Esophagus (tissue), 2 donors: ENCODE data around the gene VDR. TPM values are rescaled to one million over a fixed set of nuclear protein-coding genes. Genes with fewer than 3 reads are reported as not detected.

Experiments
- H3K27ac ChIP-seq, 2 donors: one replicate each; pipeline ENCODE4 v1.5.1; 2013; ENCODE audit warnings: low read depth in 2 of 2, mild to moderate bottlenecking in 2 of 2, inconsistent platforms in 1 of 2, low read length in 1 of 2, moderate library complexity in 1 of 2
- H3K27me3 ChIP-seq, 2 donors: one replicate each; pipeline ENCODE4 v1.6.1; 2013; ENCODE audit warnings: low read length in 2 of 2, control low read depth in 1 of 2, mild to moderate bottlenecking in 1 of 2; ENCODE audit not compliant: insufficient read depth in 2 of 2, control insufficient read depth in 1 of 2
- H3K36me3 ChIP-seq, 2 donors: one replicate each; pipeline ENCODE4 v1.6.1; 2013; ENCODE audit warnings: low read length in 1 of 2; ENCODE audit not compliant: control insufficient read depth in 2 of 2, insufficient read depth in 2 of 2
- H3K4me1 ChIP-seq, 2 donors: one replicate each; pipeline ENCODE4 v1.6.1; 2013; ENCODE audit warnings: low read length in 1 of 2; ENCODE audit not compliant: control insufficient read depth in 2 of 2, insufficient read depth in 2 of 2
- H3K4me3 ChIP-seq, 2 donors: one replicate each; pipeline ENCODE4 v1.5.1; 2013; ENCODE audit warnings: low read length in 2 of 2, mild to moderate bottlenecking in 2 of 2, low read depth in 1 of 2, moderate library complexity in 1 of 2
- H3K9me3 ChIP-seq, 2 donors: one replicate each; pipeline ENCODE4 v1.6.1; 2013; ENCODE audit warnings: mild to moderate bottlenecking in 2 of 2, low read depth in 1 of 2, low read length in 1 of 2, moderate library complexity in 1 of 2; ENCODE audit not compliant: control insufficient read depth in 2 of 2, insufficient read depth in 1 of 2
- WGBS, 2 donors: extraction: QIAGEN DNeasy Blood & Tissue Kit; methylation state at CpG; one replicate each; pipeline ENCODE4 v1.1.7; 2013; 5-methylcytosine and 5-hydroxymethylcytosine counted together
- polyA plus RNA-seq, 2 donors: library from polyadenylated mRNA; stranded (reverse); fragments of 200-250 nt; gene quantifications; one replicate each; pipeline ENCODE4 v1.2.3, GENCODE V29; 2013
- donor health status: healthy with polysubstance abuse.
- donor health status: Bipolar disorder and iron deficiency.

The VDR gene
- polyA plus RNA-seq, 2 donors = 8.8 to 10.8 TPM

- H3K4me3 ChIP-seq = no peak overlapping the region
- no peaks in the 10 kb centered on the region for H3K9me3 ChIP-seq
- no peaks in the 10 kb centered on the region for H3K36me3 ChIP-seq
- H3K4me1 ChIP-seq = no peaks in the 10 kb centered on the region
- H3K27me3 ChIP-seq = no peaks in the 10 kb centered on the region
- no peak overlapping the region for H3K27ac ChIP-seq
- WGBS, 2 donors = 71 to 85% methylated on average over 1 of the region's 1 CpG
Measured at GRCh38 chr12:47931187-47931586, 26.4 kb upstream of the VDR start.

GRCh38 chr12:47930634-47931033 lies 25.8 kb upstream of the VDR start:
- no peak overlapping the region for H3K27ac ChIP-seq
- H3K27me3 ChIP-seq = no peaks in the 10 kb centered on the region
- H3K9me3 ChIP-seq = no peaks in the 10 kb centered on the region
- no peak overlapping the region for H3K4me3 ChIP-seq
- no peaks in the 10 kb centered on the region for H3K36me3 ChIP-seq
- WGBS, 2 donors = 93 to 96% methylated on average over 5 of the region's 5 CpGs
- no peaks in the 10 kb centered on the region for H3K4me1 ChIP-seq

GRCh38 chr12:47927346-47927745 lies 22.6 kb upstream of the VDR start:
- H3K9me3 ChIP-seq = no peaks in the 10 kb centered on the region
- 76 to 85% methylated on average over 3 of the region's 3 CpGs for WGBS, 2 donors
- H3K36me3 ChIP-seq = no peaks in the 10 kb centered on the region
- H3K4me1 ChIP-seq = no peaks in the 10 kb centered on the region
- H3K4me3 ChIP-seq = no peak overlapping the region
- no peak overlapping the region for H3K27ac ChIP-seq
- H3K27me3 ChIP-seq = peaks cover 0 to 5% of the 10 kb centered on the region in 2 donors

GRCh38 chr12:47921907-47922306 lies 17.1 kb upstream of the VDR start:
- Histone ChIP-seq H3K4me3 (no peak overlapping the region), H3K4me1 (no peaks in the 10 kb centered on the region), H3K27me3 (peaks cover 0 to 5% of the 10 kb centered on the region in 2 donors), H3K27ac (no peak overlapping the region), H3K36me3 (no peaks in the 10 kb centered on the region), H3K9me3 (no peaks in the 10 kb centered on the region)
- 72 to 78% methylated on average over 1 of the region's 1 CpG for WGBS, 2 donors

- WGBS, 2 donors = 64 to 73% methylated on average over 6 of the region's 6 CpGs
- Histone ChIP-seq H3K27me3 (peaks cover 0 to 5% of the 10 kb centered on the region in 2 donors), H3K9me3 (no peaks in the 10 kb centered on the region), H3K4me1 (no peaks in the 10 kb centered on the region), H3K36me3 (no peaks in the 10 kb centered on the region), H3K4me3 (no peak overlapping the region), H3K27ac (no peak overlapping the region)
Measured at GRCh38 chr12:47920913-47921312, 16.1 kb upstream of the VDR start.

GRCh38 chr12:47913081-47913480 lies 8.3 kb upstream of the VDR start:
- no peaks in the 10 kb centered on the region for H3K36me3 ChIP-seq
- no peak overlapping the region for H3K4me3 ChIP-seq
- no peaks in the 10 kb centered on the region for H3K4me1 ChIP-seq
- H3K27ac ChIP-seq = no peak overlapping the region
- no peaks in the 10 kb centered on the region for H3K9me3 ChIP-seq
- no peaks in the 10 kb centered on the region for H3K27me3 ChIP-seq
- WGBS, 2 donors = 65 to 76% methylated on average over 3 of the region's 3 CpGs

GRCh38 chr12:47912556-47912955 lies 7.8 kb upstream of the VDR start:
- no peak overlapping the region for H3K4me3 ChIP-seq
- WGBS, 2 donors = 73 to 81% methylated on average over 4 of the region's 4 CpGs
- H3K36me3 ChIP-seq = no peaks in the 10 kb centered on the region
- H3K27ac ChIP-seq = no peak overlapping the region
- H3K27me3 ChIP-seq = no peaks in the 10 kb centered on the region
- no peaks in the 10 kb centered on the region for H3K9me3 ChIP-seq
- H3K4me1 ChIP-seq = no peaks in the 10 kb centered on the region

- Histone ChIP-seq H3K36me3 (no peaks in the 10 kb centered on the region), H3K27ac (no peak overlapping the region), H3K27me3 (no peaks in the 10 kb centered on the region), H3K9me3 (no peaks in the 10 kb centered on the region), H3K4me3 (no peak overlapping the region), H3K4me1 (no peaks in the 10 kb centered on the region)
Measured at GRCh38 chr12:47910981-47911380, 6.2 kb upstream of the VDR start.

- H3K27me3 ChIP-seq = no peaks in the 10 kb centered on the region
- no peaks in the 10 kb centered on the region for H3K4me1 ChIP-seq
- no peaks in the 10 kb centered on the region for H3K9me3 ChIP-seq
- H3K4me3 ChIP-seq = no peak overlapping the region
- WGBS, 2 donors = 74 to 82% methylated on average over 3 of the region's 3 CpGs
- H3K27ac ChIP-seq = no peak overlapping the region
- no peaks in the 10 kb centered on the region for H3K36me3 ChIP-seq
Measured at GRCh38 chr12:47910486-47910885, 5.7 kb upstream of the VDR start.

GRCh38 chr12:47909839-47910465 lies 5.2 kb upstream of the VDR start:
- Histone ChIP-seq H3K27ac (no peak overlapping the region), H3K4me3 (no peak overlapping the region), H3K4me1 (no peaks in the 10 kb centered on the region), H3K9me3 (no peaks in the 10 kb centered on the region), H3K36me3 (no peaks in the 10 kb centered on the region), H3K27me3 (no peaks in the 10 kb centered on the region)
- 73 to 78% methylated on average over 4 of the region's 4 CpGs for WGBS, 2 donors
